SKM-1 treated with dmso at 0.1 percent for 144 hours (cell line): Measurements from ENCODE around the gene COPS7A.
A peak's percentile ranks its signal among the peaks of the same experiment; 100 is the strongest.

Source experiments
- DNase-seq: peaks from one replicate; lab custom pipeline; 2025; ENCODE audit not compliant: unreplicated experiment; lab: John Stamatoyannopoulos, UW

COPS7A gene

GRCh38 chr12:6768437-6768914 is 44.6 kb downstream of the COPS7A start:
- no peak for DNase-seq

GRCh38 chr12:6768990-6769389 is 45.1 kb downstream of the COPS7A start:
- DNase-seq: no peak

GRCh38 chr12:6769666-6770065 is 45.8 kb downstream of the COPS7A start:
- no peak for DNase-seq

GRCh38 chr12:6770094-6770493 is 46.2 kb downstream of the COPS7A start:
- no peak for DNase-seq

- no peak for DNase-seq
Measured at GRCh38 chr12:6770600-6770999, 46.8 kb downstream of the COPS7A start.

- DNase-seq: no peak
Measured at GRCh38 chr12:6771091-6771495, 47.2 kb downstream of the COPS7A start.

GRCh38 chr12:6771509-6772330 is 47.9 kb downstream of the COPS7A start:
- no peak for DNase-seq

- no peak for DNase-seq
Measured at GRCh38 chr12:6772331-6772695, 48.5 kb downstream of the COPS7A start, which contains the start of gene LAG3. Gene LAG3 (plus strand): TSS chr12:6772520. CDS start chr12:6772853, 333 bp downstream.

- no peak for DNase-seq
Measured at GRCh38 chr12:6772726-6773589, 49.1 kb downstream of the COPS7A start.

- DNase-seq: no peak
Measured at GRCh38 chr12:6773590-6774351, 49.9 kb downstream of the COPS7A start.

- no peak for DNase-seq
Measured at GRCh38 chr12:6774499-6775062, 50.7 kb downstream of the COPS7A start.

- DNase-seq: no peak
Measured at GRCh38 chr12:6775185-6776174, 51.6 kb downstream of the COPS7A start.

- DNase-seq: no peak
Measured at GRCh38 chr12:6777386-6777785, 53.5 kb downstream of the COPS7A start.

GRCh38 chr12:6778217-6778573 is 54.3 kb downstream of the COPS7A start:
- no peak for DNase-seq

- peak; percentile 57 for DNase-seq
Measured at GRCh38 chr12:6778574-6779550, 55.0 kb downstream of the COPS7A start.

GRCh38 chr12:6779708-6780432 is 56.0 kb downstream of the COPS7A start:
- DNase-seq: no peak

- no peak for DNase-seq
Measured at GRCh38 chr12:6780573-6780972, 56.7 kb downstream of the COPS7A start.
